GM12865 (cell line): Measurements from ENCODE around the gene GABBR2.
"Not testable (repeated sequence)": the region's sequence is repeated elsewhere in the genome, so short reads cannot be mapped to it uniquely, and the experiment has no call there.

Experiments used
- DNase-seq: peaks from one replicate; pipeline ENCODE4 v3.0.0; 2010; ENCODE audit warnings: low read depth
- H3K4me3 ChIP-seq: 2 replicates; pipeline ENCODE4 v1.5.1; 2011; ENCODE audit warnings: mild to moderate bottlenecking, low read depth, low read length, control low read depth
- TF ChIP-seq, protein P1 (sequence below): IDR thresholded peaks from 2 replicates; pipeline ENCODE4 v1.5.1; 2011; ENCODE audit warnings: low read length, control low read depth, low read depth, inconsistent platforms; ENCODE audit not compliant: insufficient read depth; ENCODE audit errors: missing control alignments

Gene GABBR2

DNA sequence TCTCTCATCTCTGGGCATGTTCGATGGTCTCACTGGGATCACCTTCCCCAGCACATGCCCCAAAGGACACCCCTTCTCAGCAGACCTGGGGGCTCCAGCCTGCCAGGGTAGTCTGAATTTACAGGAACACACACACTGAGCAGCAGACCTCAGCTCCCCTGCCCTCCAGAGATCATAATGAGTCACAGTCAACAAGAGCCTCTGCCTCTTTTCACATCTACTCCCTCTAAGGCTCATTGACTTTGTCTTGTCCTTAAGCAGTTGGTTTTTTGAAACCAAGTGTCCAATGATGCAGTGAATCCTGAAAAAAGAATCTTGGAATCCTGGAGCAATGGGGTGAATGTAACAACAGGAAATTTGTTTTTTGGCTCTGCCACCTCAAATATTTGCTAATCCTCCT is 20.8 kb downstream of the GABBR2 start:
- no peak for DNase-seq
- TF ChIP-seq, protein P1, sequence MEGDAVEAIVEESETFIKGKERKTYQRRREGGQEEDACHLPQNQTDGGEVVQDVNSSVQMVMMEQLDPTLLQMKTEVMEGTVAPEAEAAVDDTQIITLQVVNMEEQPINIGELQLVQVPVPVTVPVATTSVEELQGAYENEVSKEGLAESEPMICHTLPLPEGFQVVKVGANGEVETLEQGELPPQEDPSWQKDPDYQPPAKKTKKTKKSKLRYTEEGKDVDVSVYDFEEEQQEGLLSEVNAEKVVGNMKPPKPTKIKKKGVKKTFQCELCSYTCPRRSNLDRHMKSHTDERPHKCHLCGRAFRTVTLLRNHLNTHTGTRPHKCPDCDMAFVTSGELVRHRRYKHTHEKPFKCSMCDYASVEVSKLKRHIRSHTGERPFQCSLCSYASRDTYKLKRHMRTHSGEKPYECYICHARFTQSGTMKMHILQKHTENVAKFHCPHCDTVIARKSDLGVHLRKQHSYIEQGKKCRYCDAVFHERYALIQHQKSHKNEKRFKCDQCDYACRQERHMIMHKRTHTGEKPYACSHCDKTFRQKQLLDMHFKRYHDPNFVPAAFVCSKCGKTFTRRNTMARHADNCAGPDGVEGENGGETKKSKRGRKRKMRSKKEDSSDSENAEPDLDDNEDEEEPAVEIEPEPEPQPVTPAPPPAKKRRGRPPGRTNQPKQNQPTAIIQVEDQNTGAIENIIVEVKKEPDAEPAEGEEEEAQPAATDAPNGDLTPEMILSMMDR, result no peak
- H3K4me3 ChIP-seq, result no peak overlapping the region

- TF ChIP-seq, protein P1, result no peak
- no peak for DNase-seq
- H3K4me3 ChIP-seq, result no peak overlapping the region
Measured at GRCh38 chr9:98686961-98687855, 21.5 kb downstream of the GABBR2 start.

DNA sequence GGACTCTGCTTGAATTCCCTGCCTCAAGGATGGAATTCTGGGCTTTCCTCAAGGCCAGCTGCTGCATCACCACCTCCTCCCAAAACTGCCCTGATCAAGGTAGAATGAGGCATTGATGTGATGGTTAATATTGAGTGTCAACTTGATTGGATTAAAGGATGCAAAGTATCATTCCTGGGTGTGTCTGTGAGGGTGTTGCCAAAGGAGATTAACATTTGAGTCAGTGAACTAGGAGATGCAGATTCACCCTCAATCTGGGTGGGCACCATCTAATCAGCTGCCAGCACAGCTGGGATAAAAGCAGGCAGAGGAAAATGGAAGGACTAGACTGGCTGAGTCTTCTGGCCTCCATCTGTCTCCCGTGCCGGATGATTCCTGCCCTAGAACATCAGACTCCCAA is 23.9 kb downstream of the GABBR2 start:
- H3K4me3 ChIP-seq, DNase-seq: not testable (repeated sequence)

GRCh38 chr9:98678244-98678842 is 30.4 kb downstream of the GABBR2 start:
- TF ChIP-seq, protein P1, result peak; percentile 60
- peak; percentile 31 for DNase-seq

DNA sequence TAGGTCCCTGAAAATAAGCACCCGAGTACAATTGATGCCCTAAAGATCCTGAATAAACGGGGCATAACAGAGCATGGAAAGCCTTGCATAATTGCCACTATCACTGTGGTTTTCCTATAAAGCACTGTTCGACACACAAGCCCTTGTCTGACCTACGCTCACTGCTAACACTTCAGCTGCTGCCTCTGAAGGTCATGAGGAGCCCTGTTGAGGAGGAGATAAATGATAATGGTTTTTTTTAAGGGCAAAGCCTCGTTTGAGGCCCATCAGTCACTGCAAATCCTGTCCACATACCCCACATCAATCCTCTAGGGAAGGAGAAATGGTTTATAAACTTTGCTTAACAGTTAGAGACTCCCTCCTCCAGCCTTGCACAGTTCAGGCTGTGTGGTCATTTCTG is 35.1 kb downstream of the GABBR2 start:
- no peak for DNase-seq
- H3K4me3 ChIP-seq, result no peak overlapping the region
- TF ChIP-seq, protein P1, result no peak

More at GRCh38 chr9:98678244-98678842, 30.4 kb downstream of the GABBR2 start:
- no peak overlapping the region for H3K4me3 ChIP-seq

GRCh38 chr9:98667005-98667640 is 41.6 kb downstream of the GABBR2 start:
- no peak overlapping the region for H3K4me3 ChIP-seq
- TF ChIP-seq, protein P1, result no peak
- no peak for DNase-seq

- DNase-seq, result no peak
- TF ChIP-seq, protein P1, result no peak
- H3K4me3 ChIP-seq, result no peak overlapping the region
Measured at GRCh38 chr9:98665501-98665900, 43.2 kb downstream of the GABBR2 start.
